GM19240 (cell line): ENCODE data around the gene SND1.

ENCODE experiments used
- DNase-seq: peaks from one replicate; pipeline ENCODE4 v3.0.0; 2011; ENCODE audit warnings: low spot score; ENCODE audit not compliant: insufficient read length

Gene SND1

DNA sequence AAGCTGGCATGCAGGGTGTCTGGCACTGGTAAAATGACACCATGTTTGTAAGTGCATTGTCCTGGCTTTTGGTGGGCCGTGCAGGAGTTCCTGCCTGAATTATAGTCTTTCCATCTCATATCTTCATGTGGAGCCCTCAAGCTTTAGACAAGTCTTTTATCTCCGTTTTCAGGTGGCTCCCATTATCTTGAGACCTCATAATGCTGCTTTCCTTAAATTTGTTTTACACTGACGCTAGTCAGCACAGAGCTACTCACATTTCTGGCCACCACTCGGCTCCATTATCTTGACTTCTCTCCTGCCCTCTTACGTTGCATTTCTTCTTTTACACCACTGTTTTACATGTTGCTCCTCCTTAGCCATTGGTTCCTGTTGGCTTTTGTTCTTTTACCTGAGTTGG is 342.0 kb downstream of the SND1 start:
- no peak for DNase-seq

DNA sequence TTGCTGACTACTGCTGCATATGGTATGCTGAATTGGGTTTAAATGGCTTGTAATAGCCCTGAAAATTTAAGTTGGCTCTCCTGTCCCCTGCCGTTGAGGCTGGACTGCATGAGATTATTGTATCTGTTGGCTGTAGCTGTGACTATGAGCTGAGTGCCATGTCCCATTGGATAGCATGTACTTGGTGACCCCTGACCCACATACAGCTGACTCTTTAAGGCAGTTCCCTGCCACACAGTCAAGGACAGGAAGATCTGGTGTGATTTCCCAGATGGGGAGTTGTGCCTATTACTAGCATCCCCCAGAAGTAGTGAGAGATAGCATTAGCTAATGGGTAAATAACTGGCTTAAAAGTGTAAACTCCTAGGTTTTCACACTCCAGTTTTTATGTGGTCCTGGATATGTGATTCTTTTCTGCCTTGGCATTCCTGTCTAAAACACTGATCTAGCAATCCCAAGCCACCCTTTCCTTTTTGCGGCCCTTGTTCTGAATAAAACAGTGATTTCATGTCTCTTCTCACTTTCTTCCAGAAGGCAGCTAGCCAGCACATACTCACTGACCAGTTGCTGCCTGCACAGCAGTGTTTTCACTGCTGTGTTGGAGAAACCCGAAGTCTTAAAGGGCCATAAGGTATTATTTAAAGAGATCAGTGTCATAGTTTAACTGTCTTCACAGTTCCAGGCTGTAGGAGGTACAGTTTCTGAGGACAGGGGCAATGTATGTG is 343.3 kb downstream of the SND1 start:
- DNase-seq, result no peak

- DNase-seq, result no peak
Measured at GRCh38 chr7:127995881-127996215, 343.9 kb downstream of the SND1 start.

DNA sequence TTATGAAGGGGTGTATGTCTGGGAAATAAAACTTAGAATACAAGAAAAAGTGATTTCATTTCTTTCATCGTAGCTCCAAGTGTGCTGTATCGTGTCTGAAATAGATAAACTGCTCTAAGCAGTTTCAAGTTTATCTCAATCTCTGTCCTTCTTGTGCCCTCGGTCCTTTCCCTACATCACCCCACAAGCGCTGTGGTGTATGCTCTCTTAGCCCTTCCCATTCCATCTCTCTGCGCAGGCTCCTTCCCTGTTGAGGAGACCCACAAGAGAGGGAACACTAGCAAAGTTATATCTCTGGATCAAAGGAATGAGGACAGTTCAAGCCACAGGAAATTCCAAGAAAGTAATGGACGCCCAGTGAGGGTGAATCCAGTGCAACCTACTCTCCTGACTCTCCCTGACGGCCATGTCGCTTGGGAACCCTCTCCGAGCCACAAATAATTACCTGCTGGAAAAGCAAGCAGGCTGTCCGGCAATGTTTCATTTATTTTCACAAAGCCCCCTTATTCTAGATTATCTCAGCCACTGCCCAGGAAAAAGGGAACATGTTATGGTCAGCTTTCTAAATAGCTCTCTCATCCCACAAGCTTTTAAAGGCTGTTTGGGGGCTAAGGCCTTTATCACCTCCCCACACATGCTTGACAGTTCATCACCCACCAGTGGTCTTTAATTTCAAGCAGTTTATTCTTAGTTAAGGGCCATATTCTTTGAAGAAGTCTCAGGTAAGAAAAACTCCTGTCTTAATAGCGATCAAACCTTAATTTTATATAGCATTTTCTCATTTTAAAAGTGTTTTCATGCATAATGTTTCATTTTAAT is 344.5 kb downstream of the SND1 start:
- no peak for DNase-seq

GRCh38 chr7:127997226-127997922 is 345.4 kb downstream of the SND1 start:
- no peak for DNase-seq

GRCh38 chr7:127998671-127999070 is 346.7 kb downstream of the SND1 start:
- no peak for DNase-seq

DNA sequence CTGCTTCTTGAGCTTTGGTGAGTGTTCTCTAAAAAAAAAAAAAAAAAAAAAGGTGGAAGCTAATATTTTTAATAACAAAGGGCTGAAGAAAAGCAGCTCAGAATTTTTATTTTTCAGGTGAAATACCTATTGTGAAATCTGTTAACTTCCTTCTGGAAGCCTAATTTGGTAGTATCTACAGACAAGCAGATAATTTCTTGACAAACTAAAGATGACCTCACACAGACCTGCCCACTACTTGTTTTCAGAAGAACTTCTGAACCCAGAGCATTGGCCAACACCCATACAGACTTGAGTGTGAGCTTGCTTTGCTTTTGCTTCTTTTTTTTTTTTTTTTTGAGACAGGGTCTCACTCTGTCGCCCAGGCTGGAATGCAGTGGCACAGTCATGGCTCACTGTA is 348.1 kb downstream of the SND1 start:
- no peak for DNase-seq

- peak; percentile 17 for DNase-seq
Measured at GRCh38 chr7:128000854-128001265, 348.9 kb downstream of the SND1 start.

DNA sequence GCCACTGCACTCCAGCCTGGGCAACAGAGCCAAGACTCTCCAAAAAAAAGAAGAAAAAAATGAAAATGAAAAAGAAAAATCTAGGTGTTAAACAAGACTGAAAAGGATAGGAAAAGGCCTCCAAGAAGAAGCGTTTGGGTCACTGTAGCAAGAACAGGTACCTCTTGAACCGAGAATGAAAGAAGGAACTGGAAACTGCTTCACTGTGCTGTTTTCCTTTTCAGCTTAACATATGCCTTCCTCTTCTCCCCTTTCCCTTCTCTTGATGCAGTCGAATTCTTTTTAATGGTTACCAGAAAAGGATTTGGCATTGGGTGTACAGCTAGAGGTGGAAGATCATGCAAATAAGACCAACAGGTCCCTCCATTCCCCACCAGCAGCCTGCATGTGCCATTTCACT is 351.2 kb downstream of the SND1 start:
- DNase-seq, result no peak

DNA sequence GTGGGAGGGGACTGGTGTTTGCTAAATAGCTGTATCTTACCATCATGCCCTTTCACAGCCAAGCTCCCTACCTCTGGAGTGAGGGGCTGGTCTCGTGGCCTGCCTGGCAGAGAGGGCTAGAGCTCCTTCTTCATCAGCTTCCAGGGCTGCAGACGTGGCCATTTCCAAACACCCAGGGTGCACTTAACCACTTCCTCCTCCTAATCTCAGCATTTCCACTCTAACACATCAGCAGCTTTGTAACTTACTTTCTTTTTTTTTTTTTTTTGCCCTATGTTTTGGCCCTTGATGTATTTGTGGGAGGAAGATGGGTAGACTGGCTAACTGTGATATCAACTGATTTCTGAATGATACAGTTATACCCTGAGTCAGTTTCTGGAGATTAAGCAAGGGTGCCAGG is 351.8 kb downstream of the SND1 start:
- DNase-seq, result no peak

DNA sequence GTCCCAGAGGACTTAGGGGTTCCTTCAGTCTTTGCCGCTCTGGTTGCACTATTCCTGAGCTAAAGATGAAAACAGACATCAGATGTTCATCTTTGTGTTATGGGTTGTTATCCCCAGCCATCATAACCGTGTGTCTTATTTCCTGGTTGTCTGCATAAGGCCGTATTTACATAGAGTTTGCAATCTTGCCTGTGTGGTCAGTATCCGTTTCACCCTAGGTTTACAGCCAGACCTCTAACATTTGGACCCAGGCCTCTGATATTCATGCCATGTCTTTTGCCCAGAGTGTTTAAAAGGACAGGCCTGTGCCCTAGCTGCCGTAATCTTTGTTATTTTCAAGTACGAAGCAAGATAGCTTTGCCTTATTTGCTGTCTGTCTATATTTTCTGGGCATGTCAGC is 352.6 kb downstream of the SND1 start:
- no peak for DNase-seq

- DNase-seq, result no peak
Measured at GRCh38 chr7:128005117-128005516, 353.1 kb downstream of the SND1 start.

DNA sequence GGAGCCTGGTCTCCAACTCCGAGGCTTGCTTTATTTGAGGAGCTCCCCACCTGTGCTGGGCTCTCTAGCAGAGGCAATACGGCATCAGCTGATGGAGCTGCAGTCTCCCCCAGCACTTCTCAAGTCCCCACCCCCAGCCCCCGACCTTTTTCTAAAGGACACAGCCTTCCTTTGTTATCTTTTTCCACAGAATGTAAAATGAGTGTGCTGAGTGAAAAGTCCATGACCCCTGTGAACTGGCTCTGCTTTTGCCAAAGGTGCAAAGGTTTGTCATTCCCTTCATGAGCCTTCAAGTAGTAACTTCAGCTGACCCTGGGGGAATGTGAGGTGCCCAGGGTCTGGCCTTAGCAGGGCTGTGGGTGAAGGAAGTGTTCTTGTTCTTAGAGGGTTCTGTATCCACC is 353.8 kb downstream of the SND1 start:
- DNase-seq, result no peak

DNA sequence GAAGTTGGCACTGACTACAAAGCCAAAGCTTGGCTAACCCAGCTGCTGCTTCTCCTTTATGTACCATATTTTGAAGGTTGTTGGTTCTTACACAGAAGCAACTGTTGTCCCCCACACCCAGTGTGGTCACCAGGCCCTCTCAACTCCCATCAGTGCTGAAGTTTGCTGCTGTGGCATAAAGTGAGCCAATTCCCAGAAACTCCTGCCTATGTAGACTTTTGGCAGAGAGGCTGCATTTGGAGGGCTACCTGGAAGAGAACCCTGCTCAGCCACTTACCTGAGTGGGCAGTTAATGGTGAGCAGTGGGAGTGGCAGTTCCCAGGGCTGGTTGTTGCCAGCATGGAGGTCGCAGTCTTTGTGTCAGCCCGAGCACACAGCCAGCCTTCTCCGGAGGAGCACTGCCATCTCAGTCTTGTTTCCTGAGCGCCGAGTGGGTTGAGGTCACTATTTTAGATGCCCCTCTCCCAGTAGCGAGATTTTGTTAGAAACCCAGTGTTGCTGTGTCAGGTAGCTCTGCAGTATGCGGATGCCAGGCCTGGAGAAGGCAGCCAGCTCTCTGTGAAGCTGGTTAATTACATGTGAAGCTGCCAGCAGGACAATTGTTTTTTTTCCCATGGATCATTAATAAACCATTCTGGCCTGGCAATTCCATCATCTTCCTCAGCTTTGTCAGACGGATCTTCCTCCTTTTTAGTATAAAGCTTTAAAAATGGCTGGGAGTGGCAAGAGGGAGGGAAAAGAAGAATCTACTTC is 354.7 kb downstream of the SND1 start:
- no peak for DNase-seq

GRCh38 chr7:128007303-128007680 is 355.3 kb downstream of the SND1 start:
- no peak for DNase-seq

DNA sequence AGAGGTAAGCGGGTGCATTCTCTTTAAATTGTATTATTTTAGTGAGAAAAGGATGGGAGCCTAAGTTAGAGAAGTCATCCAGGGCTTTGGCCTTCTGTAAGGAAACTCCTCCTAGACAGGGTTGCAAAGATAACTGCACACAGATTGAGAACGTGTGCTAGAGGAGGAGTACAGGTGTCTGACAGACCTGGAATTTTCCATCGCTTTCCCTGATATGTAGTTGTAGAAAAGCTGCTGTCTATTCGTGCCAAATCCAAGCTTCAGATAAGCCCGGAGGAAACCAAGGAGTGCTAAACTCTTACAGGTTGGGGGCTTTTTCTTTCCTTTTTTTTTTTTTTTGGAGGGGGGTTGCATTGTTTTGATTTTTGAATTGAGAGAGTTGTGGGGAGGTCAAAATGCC is 356.1 kb downstream of the SND1 start:
- no peak for DNase-seq

GRCh38 chr7:128008744-128009143 is 356.8 kb downstream of the SND1 start:
- no peak for DNase-seq

GRCh38 chr7:128010391-128011127 is 358.6 kb downstream of the SND1 start:
- no peak for DNase-seq

GRCh38 chr7:128011131-128011661 is 359.2 kb downstream of the SND1 start:
- no peak for DNase-seq

DNA sequence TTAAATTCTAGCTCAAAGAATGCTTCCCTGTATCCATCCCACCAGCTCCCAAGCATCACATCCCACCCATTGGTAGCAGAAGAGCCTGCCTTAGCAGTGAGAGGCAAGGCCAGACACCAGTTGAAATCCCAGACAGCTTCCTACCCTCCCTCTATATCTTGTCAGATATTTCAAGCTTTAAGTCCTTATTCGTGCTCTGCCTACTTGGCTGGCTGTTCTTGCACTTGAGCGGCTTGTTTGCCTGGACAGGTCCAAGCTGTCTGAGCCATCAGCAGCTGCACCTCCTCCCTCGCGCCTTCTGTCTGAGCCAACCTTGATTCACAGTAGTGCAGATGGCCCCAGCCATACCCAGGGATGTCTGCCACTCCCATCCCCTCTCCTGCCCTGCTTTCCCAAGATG is 362.8 kb downstream of the SND1 start:
- DNase-seq, result no peak

DNA sequence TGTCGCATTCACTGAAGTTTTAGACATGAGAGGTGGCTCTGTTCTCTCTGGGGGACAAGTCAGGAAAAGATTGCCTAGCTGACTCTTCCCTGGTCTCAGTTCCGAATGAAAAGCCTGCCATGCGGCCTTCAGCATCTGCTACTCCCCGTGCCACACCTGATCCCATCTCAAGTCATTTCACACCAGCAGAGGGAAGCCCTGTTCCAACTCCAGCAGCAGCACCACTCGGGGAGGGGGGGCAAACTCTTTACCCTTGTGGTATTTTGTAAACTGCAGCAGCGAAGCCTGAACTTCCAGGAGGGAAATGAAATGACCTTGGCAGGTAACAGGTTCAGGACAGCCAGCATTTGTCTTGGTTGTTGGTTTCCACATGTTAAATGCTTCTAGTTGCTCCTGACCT is 365.5 kb downstream of the SND1 start:
- DNase-seq, result no peak
